Activated naive CD4-positive, alpha-beta T cell treated with anti-CD3 and anti-CD28 coated beads, Interleukin-2, amount 50 U/mL, for 72 hours (primary cell): ENCODE results near the gene RIOX2. TPM values are rescaled to one million over a fixed set of nuclear protein-coding genes. Genes with fewer than 3 reads are reported as not detected.

Experiments
- ATAC-seq, 2 donors: fragments of 150-1000 bp; cut with Tn5 transposase; 2 replicates each; pipeline ENCODE4 v1.10.0; 2021; ENCODE audit warnings: mild to moderate bottlenecking in 2 of 2, moderate library complexity in 2 of 2
- DNase-seq, 2 donors: peaks; one replicate each; pipeline ENCODE4 v3.0.0; 2021 to 2022; ENCODE audit warnings: low spot score in 2 of 2
- H3K27ac Mint-ChIP-seq, 2 donors: one replicate each; pipeline ENCODE4 v1.8.0; 2022; ENCODE audit warnings: mild to moderate bottlenecking in 2 of 2, mixed read lengths in 2 of 2
- H3K36me3 Mint-ChIP-seq, 2 donors: one replicate each; pipeline ENCODE4 v1.8.0; 2022; ENCODE audit warnings: mixed read lengths in 2 of 2
- H3K9me3 Mint-ChIP-seq, 2 donors: one replicate each; pipeline ENCODE4 v1.8.0; 2022; ENCODE audit warnings: mixed read lengths in 2 of 2
- total RNA-seq, 2 donors: library from RNA; stranded (reverse); gene quantifications; one replicate each; pipeline ENCODE4 v1.2.3, GENCODE V29; 2022

The RIOX2 gene
- total RNA-seq, 2 donors from 2014 or later: 9.3 to 38.9 TPM

DNA sequence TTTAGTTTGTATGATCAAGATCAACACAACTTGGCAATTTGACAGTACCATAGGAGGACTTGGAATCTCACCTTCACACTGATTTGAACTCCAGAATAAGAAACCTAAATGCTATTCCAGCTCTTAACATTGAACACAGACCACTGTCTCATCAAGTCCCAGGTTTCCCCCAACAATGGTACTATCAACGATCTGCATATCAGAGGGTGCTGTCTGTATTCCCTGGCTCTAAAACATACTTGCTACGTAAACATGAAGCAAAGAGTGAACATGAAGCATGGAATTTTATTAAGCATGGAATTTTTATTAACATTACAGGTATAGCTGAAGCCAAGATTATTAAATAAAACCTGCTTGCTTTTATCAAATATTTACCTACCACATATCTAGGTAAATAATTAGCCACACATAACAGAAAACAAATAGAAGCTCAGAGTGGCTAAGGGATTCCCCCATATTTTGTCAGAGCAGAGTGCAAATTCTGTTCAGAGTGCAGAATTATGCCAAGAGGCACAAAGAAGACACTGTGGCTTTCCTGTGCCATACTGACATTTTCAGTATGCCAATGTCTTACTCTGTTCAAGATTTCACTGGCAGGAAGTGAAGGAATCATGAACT lies 22.2 kb upstream of the RIOX2 start:
- no peak for ATAC-seq
- DNase-seq: no peak
- H3K9me3 Mint-ChIP-seq: no peaks in the 10 kb centered on the region
- no peak overlapping the region for H3K27ac Mint-ChIP-seq
- H3K36me3 Mint-ChIP-seq: no peaks in the 10 kb centered on the region

GRCh38 chr3:97993526-97993925 lies 21.3 kb upstream of the RIOX2 start:
- ATAC-seq (no peak), DNase-seq (no peak)
- peaks cover under 1 to 2% of the 10 kb centered on the region in 2 donors for H3K9me3 Mint-ChIP-seq
- no peaks in the 10 kb centered on the region for H3K36me3 Mint-ChIP-seq
- H3K27ac Mint-ChIP-seq: no peak overlapping the region

DNA sequence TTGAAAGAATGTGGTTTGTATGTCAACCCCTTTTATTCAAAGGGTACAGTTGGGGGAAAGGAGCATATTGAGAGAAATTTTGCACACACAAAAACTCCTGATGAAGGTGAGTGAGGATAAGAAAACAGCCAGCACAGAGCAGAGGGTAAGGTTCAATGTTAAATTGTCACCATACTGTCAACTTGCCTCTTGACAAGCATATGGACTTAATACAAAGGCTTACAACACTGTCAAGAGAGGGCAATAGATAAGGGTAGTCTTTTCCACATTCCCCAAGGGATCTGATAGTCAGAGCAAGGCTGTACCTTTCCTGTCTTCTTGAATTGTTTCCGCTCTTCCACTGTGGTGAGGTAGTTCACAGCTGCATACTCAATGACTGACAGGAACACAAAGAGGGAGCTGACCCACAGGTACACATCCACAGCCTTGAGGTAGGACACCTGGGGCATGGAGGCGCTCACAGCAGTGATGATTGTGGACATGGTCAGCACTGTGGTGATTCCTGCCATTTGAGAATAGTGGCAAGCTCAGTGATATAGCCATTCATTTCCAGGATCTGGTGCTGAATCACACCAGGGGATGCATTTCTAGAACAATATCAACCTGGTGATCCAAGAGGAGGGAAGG lies 20.4 kb upstream of the RIOX2 start:
- H3K9me3 Mint-ChIP-seq: peaks cover 5 to 6% of the 10 kb centered on the region in 2 donors
- H3K36me3 Mint-ChIP-seq: no peaks in the 10 kb centered on the region
- no peak overlapping the region for H3K27ac Mint-ChIP-seq
- ATAC-seq: no peak
- DNase-seq: no peak

DNA sequence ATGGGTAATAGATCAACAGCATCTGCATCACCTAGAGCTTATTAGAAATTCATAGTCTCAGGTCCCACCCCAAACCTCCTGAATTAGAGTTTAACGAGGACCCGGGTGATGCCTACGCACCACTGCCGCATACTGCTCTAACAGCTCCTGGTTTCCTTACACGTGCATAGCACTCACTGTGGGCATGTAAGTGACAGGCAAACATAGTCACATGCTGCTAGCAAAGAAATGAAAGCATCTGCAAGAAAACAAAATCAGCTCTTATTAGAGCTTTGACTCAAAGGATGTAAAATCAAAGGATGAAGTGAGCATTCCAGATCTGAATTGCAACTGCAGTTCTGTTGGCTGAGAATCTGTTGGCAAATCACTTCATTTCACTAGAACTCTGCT lies 19.1 kb upstream of the RIOX2 start:
- no peaks in the 10 kb centered on the region for H3K36me3 Mint-ChIP-seq
- H3K27ac Mint-ChIP-seq: no peak overlapping the region
- ATAC-seq (peak; percentile 60 to 82), DNase-seq (no peak)
- peaks cover 5 to 6% of the 10 kb centered on the region in 2 donors for H3K9me3 Mint-ChIP-seq

DNA sequence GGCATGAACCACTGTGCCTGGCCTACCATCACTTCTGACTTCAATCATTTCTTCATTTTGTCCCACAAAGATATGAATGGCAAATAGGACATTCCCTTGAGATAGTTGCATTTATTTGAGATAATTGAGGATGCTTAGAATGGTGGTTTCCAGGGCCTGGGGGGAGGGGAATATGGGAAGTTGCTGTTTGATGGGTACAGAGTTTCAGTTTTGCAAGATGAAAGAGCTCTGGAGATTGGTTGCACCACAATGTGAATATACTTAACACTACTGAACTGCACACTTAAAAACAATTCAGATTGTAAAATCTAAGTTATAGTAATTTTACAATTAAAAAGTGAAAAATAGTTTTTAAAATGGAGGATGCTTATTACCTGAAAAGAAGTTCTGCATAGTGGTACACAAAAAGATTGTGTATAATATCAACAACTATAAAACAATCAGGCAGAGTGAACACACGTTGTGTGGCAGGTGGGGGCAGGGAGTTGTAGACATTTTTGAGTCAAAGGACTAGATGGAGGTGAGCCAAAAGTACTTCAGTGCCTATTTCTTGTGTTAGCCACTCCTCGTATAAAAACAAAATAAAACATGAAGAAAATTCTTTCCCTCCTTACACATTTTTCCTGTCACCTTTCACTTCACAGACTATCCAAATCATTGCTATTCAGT lies 18.5 kb upstream of the RIOX2 start:
- H3K9me3 Mint-ChIP-seq: peaks cover 5 to 6% of the 10 kb centered on the region in 2 donors
- ATAC-seq (peak in 1 of 2 donors; percentile 59), DNase-seq (no peak)
- peak overlapping the region in 1 of 2 donors; percentile 55 for H3K27ac Mint-ChIP-seq
- no peaks in the 10 kb centered on the region for H3K36me3 Mint-ChIP-seq

GRCh38 chr3:97988784-97989568 lies 16.7 kb upstream of the RIOX2 start:
- no peaks in the 10 kb centered on the region for H3K36me3 Mint-ChIP-seq
- ATAC-seq (peak in 1 of 2 donors; percentile 22), DNase-seq (no peak)
- no peak overlapping the region for H3K27ac Mint-ChIP-seq
- peaks cover 5 to 6% of the 10 kb centered on the region in 2 donors for H3K9me3 Mint-ChIP-seq

- DNase-seq (no peak), ATAC-seq (no peak)
- H3K27ac Mint-ChIP-seq: no peak overlapping the region
- no peaks in the 10 kb centered on the region for H3K36me3 Mint-ChIP-seq
- peaks cover 5 to 6% of the 10 kb centered on the region in 2 donors for H3K9me3 Mint-ChIP-seq
Measured at GRCh38 chr3:97987306-97987705, 15.1 kb upstream of the RIOX2 start.

DNA sequence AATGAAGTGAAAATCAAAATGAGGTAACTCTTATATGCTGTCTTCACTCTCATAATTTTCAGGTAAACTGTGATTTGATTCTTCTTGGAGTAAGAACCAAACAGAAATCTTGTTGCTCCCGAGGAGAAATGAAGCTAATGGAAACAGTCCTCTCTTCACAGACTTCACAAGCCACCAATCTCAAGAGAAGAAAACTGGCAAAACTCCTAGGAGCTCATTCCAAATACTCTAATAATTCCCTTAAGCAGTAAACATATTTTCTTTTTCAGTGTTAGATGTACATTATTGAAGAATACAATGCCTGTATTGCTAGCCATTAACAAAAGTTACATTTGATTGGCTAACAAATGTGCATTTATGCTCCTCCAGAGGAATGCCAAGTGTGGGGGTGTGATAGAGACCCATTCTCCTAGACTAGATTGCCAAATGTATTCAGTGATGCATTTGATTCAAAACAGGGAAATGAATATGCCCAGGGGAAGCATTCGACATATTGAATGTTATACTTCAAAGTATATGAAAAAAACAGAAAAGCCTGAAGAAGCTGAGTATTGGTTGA lies 11.8 kb upstream of the RIOX2 start:
- Mint-ChIP-seq H3K36me3 (no peaks in the 10 kb centered on the region), H3K27ac (no peak overlapping the region), H3K9me3 (peaks cover 5 to 6% of the 10 kb centered on the region in 2 donors)
- no peak for ATAC-seq
- DNase-seq: no peak

DNA sequence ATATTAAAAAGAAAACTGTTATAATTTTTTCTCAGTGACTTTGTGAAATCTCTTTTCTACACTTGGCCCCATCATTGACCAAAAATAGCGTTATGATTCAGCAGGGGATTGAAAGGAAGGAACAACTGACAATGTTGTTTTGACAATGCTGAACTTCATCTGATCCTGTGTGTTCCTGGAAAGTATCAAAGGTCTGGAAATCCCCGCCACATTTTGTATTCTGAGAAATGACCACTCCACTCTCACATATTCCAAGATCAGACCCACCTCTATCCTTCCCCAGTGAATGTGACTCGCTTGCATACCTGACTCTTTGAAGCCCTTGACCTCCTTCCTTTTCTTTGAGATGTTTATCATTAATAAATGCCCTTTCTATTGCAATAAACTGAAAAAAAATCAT lies 9.7 kb upstream of the RIOX2 start:
- ATAC-seq: peak; percentile 87 to 90
- H3K27ac Mint-ChIP-seq: peak overlapping the region; percentile 53 to 85
- no peaks in the 10 kb centered on the region for H3K36me3 Mint-ChIP-seq
- peak in 1 of 2 donors; percentile 25 for DNase-seq
- H3K9me3 Mint-ChIP-seq: no peaks in the 10 kb centered on the region

- DNase-seq (no peak), ATAC-seq (no peak)
- Mint-ChIP-seq H3K36me3 (no peaks in the 10 kb centered on the region), H3K9me3 (no peaks in the 10 kb centered on the region), H3K27ac (no peak overlapping the region)
Measured at GRCh38 chr3:97979610-97980009, 7.4 kb upstream of the RIOX2 start.

DNA sequence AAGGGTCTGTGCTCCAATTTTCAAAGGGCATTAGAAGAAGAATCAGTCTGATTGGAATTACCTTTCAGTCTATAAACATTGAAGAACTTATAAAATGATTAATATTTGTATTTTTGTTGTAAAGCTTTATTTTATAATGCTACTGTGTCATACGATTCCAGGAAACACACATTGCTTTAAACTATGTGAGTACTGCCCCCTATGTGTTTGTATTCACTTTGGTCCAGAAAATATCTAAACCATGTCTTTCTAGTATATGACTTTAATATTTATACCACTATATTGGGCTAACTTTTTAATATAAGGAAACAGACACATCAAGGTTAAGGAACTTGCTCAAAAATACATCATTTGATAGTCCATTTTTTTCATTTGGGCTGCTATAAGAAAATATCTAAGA lies 3.2 kb upstream of the RIOX2 start:
- Mint-ChIP-seq H3K36me3 (peaks cover 4 to 5% of the 10 kb centered on the region in 2 donors), H3K9me3 (no peaks in the 10 kb centered on the region), H3K27ac (no peak overlapping the region)
- DNase-seq: no peak
- ATAC-seq: no peak

DNA sequence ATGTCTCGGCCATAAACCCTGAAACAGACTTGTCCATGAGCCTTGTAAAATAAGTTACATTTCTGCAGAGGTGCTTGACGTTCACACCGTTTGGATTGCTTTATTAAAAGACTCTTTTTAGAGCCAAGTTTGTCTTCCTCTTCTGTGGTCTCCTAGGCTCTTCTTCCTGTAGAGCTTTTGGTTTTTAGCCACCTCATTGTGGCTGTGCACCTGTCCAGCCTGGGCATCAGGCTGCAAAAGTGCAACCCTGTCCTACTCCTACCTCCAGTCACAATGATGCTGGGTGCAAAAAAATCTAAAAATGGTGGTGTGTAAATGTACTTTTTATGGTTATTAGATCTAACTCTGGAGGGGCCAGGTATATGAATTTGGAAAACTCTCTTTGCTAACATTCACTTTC lies 2.8 kb upstream of the RIOX2 start:
- DNase-seq (no peak), ATAC-seq (no peak)
- Mint-ChIP-seq H3K9me3 (no peaks in the 10 kb centered on the region), H3K36me3 (peaks cover 4 to 5% of the 10 kb centered on the region in 2 donors), H3K27ac (no peak overlapping the region)

DNA sequence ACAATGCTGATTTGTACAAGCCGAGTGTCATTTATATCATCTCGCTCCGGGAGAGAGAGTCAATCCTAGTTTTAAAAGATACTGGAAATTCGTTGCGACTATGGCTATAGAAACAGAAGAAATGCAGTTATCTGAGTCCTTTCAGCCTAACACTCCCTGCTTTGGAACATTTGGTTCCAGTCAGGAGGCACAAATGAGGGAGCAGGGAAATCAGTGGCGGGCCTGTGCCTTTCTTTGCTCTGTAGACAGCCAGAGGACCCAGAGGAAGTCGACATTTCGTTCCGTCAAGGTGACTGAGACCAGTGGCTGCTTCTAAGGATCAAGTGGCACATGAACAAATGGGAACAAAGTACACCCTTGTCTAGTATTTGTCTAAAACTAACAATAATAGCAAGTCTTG lies 745 bp upstream of the RIOX2 start:
- peak overlapping the region; percentile 72 to 79 for H3K27ac Mint-ChIP-seq
- no peaks in the 10 kb centered on the region for H3K9me3 Mint-ChIP-seq
- DNase-seq (no peak), ATAC-seq (no peak)
- peaks cover 4 to 5% of the 10 kb centered on the region in 2 donors for H3K36me3 Mint-ChIP-seq

GRCh38 chr3:97970956-97971620 lies 1.1 kb downstream of the RIOX2 start:
- Mint-ChIP-seq H3K36me3 (peaks cover 11 to 17% of the 10 kb centered on the region in 2 donors), H3K27ac (peak overlapping the region; percentile 92 to 98), H3K9me3 (no peaks in the 10 kb centered on the region)
- no peak for ATAC-seq
- DNase-seq: no peak

DNA sequence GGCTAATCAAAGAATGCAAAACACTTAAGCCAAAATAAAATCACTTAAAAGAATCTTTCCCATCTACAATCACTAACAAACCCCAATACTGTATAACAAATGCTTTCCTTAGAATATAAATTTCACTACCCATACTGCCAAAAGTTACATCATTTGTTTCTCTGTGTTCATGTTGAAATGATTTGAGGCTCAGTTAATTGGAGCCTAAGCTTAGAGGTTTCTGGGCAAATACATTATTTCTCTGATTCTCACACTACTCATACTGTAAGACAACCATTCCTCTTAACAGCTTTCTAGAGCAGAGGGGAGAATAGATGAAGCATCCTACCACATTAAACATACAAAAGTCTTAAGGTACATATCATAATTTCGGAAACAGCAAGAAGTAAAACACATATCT lies 2.1 kb downstream of the RIOX2 start:
- peak overlapping the region in 1 of 2 donors; percentile 92 for H3K27ac Mint-ChIP-seq
- peaks cover 11 to 17% of the 10 kb centered on the region in 2 donors for H3K36me3 Mint-ChIP-seq
- DNase-seq: no peak

DNA sequence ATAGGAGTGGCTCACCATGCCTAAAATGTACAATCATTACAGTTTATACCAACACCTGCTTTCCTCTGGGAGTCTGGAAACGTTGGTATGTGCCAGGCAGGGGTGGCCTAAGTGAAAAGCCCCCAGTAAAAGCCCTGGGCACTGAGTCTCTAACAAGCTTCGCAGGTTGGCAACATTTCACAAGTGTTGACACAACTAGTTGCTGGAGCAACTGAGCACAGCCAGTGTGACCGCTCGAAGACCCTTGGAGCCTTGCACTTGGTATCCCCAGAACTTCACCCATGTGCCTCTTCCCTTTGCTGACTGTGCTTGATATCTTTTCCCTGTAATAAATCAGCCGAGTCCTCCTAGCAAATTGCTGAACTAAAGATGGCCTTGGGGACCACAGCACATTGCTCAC lies 2.7 kb downstream of the RIOX2 start:
- peaks cover 11 to 22% of the 10 kb centered on the region in 2 donors for H3K36me3 Mint-ChIP-seq
- H3K27ac Mint-ChIP-seq: no peak overlapping the region
- H3K9me3 Mint-ChIP-seq: no peaks in the 10 kb centered on the region
- ATAC-seq (no peak), DNase-seq (no peak)

More for the DNA sequence above, 2.1 kb downstream of the RIOX2 start:
- no peaks in the 10 kb centered on the region for H3K9me3 Mint-ChIP-seq
- ATAC-seq: no peak
